Ishikawa (cell line): Measurements from ENCODE around the gene CTSK.

ENCODE experiments used
- CEBPB ChIP-seq: IDR thresholded peaks from 2 replicates; pipeline ENCODE4 v1.6.1; 2012
- CREB1 ChIP-seq: IDR thresholded peaks from 2 replicates; pipeline ENCODE4 v1.6.1; 2012; ENCODE audit warnings: low read depth
- EGR1 ChIP-seq: IDR thresholded peaks from 2 replicates; pipeline ENCODE4 v1.6.1; 2012
- EP300 ChIP-seq: IDR thresholded peaks from 2 replicates; pipeline ENCODE4 v1.6.1; 2012; ENCODE audit warnings: borderline replicate concordance
- FOXM1 ChIP-seq: IDR thresholded peaks from 2 replicates; pipeline ENCODE4 v1.6.1; 2012; ENCODE audit warnings: low read depth, borderline replicate concordance
- NFIC ChIP-seq: IDR thresholded peaks from 2 replicates; pipeline ENCODE4 v1.6.1; 2012
- RAD21 ChIP-seq: IDR thresholded peaks from 2 replicates; pipeline ENCODE4 v1.6.1; 2012; ENCODE audit warnings: low read depth
- TAF1 ChIP-seq: IDR thresholded peaks from 2 replicates; pipeline ENCODE4 v1.6.1; 2012; ENCODE audit warnings: low read depth, mild to moderate bottlenecking
- TCF12 ChIP-seq: IDR thresholded peaks from 2 replicates; pipeline ENCODE4 v1.6.1; 2012; ENCODE audit warnings: low read depth
- TEAD4 ChIP-seq: IDR thresholded peaks from 2 replicates; pipeline ENCODE4 v1.6.1; 2012
- YY1 ChIP-seq: IDR thresholded peaks from 2 replicates; pipeline ENCODE4 v1.6.1; 2012; ENCODE audit warnings: low read depth
- ZBTB7A ChIP-seq: IDR thresholded peaks from 2 replicates; pipeline ENCODE4 v1.6.1; 2012; ENCODE audit warnings: low read depth
- TF ChIP-seq, protein P1 (sequence below): IDR thresholded peaks from 2 replicates; pipeline ENCODE4 v1.6.1; 2012
- TF ChIP-seq, protein P2 (sequence below): IDR thresholded peaks from 2 replicates; pipeline ENCODE4 v1.6.1; 2012
- TF ChIP-seq, protein P3 (sequence below): IDR thresholded peaks from 2 replicates; pipeline ENCODE4 v1.6.1; 2012; ENCODE audit warnings: low read depth, mild to moderate bottlenecking

The CTSK gene

DNA sequence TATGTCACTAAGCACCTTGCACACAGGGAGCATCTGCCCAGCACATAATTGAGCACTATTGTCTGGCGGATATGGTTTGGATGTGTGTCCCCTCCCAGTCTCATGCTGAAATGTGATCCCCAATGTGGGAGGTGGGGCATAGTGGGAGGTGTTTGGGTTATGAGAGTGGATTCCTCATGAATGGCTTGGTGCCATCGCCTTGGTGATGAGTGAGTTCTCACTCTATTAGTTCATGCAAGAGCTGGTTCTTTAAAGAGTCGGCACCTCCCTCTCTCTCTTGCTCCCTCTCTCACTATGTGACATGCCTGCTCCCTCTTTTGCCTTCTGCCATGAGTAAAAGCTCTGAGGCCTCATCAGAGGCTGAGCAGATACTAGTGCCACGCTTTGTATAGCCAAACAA lies 9.5 kb downstream of the CTSK start:
- no peak for TF ChIP-seq EGR1
- TF ChIP-seq TAF1, result no peak
- TF ChIP-seq CREB1, result no peak
- TF ChIP-seq FOXM1, result no peak
- TF ChIP-seq, protein P1, sequence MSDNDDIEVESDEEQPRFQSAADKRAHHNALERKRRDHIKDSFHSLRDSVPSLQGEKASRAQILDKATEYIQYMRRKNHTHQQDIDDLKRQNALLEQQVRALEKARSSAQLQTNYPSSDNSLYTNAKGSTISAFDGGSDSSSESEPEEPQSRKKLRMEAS, result no peak
- TF ChIP-seq, protein P2, sequence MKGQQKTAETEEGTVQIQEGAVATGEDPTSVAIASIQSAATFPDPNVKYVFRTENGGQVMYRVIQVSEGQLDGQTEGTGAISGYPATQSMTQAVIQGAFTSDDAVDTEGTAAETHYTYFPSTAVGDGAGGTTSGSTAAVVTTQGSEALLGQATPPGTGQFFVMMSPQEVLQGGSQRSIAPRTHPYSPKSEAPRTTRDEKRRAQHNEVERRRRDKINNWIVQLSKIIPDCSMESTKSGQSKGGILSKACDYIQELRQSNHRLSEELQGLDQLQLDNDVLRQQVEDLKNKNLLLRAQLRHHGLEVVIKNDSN, result no peak
- TF ChIP-seq EP300, result no peak
- TF ChIP-seq TEAD4, result no peak
- TF ChIP-seq TCF12, result no peak
- no peak for TF ChIP-seq ZBTB7A
- no peak for TF ChIP-seq CEBPB
- no peak for TF ChIP-seq YY1
- no peak for TF ChIP-seq NFIC
- TF ChIP-seq, protein P3, sequence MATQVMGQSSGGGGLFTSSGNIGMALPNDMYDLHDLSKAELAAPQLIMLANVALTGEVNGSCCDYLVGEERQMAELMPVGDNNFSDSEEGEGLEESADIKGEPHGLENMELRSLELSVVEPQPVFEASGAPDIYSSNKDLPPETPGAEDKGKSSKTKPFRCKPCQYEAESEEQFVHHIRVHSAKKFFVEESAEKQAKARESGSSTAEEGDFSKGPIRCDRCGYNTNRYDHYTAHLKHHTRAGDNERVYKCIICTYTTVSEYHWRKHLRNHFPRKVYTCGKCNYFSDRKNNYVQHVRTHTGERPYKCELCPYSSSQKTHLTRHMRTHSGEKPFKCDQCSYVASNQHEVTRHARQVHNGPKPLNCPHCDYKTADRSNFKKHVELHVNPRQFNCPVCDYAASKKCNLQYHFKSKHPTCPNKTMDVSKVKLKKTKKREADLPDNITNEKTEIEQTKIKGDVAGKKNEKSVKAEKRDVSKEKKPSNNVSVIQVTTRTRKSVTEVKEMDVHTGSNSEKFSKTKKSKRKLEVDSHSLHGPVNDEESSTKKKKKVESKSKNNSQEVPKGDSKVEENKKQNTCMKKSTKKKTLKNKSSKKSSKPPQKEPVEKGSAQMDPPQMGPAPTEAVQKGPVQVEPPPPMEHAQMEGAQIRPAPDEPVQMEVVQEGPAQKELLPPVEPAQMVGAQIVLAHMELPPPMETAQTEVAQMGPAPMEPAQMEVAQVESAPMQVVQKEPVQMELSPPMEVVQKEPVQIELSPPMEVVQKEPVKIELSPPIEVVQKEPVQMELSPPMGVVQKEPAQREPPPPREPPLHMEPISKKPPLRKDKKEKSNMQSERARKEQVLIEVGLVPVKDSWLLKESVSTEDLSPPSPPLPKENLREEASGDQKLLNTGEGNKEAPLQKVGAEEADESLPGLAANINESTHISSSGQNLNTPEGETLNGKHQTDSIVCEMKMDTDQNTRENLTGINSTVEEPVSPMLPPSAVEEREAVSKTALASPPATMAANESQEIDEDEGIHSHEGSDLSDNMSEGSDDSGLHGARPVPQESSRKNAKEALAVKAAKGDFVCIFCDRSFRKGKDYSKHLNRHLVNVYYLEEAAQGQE, result no peak
- no peak for TF ChIP-seq RAD21

DNA sequence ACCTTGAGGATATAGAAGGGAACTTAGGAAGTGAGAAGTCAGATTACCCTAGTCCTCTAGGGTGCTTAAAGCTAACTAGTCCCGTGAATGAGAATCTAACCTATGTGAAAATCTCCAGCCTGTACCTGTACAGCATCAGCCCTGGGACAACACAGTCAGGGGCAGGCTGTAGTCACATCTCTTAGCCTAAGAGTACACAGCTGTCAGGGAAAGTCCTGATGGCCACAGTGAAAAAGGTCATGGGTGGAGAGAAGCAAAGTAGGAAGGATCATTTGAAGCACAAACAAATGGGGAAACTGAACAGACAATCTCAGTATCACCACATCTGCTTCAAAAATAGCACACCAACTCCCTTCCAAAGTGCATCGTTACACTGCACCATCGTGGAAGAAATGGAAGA lies 11.7 kb downstream of the CTSK start:
- no peak for TF ChIP-seq YY1
- no peak for TF ChIP-seq CEBPB
- no peak for TF ChIP-seq FOXM1
- TF ChIP-seq, protein P1, result no peak
- TF ChIP-seq TAF1, result no peak
- no peak for TF ChIP-seq CREB1
- TF ChIP-seq ZBTB7A, result no peak
- no peak for TF ChIP-seq TEAD4
- TF ChIP-seq EGR1, result no peak
- TF ChIP-seq EP300, result no peak
- no peak for TF ChIP-seq RAD21
- TF ChIP-seq, protein P3, result no peak
- TF ChIP-seq, protein P2, result no peak
- no peak for TF ChIP-seq TCF12
- no peak for TF ChIP-seq NFIC

DNA sequence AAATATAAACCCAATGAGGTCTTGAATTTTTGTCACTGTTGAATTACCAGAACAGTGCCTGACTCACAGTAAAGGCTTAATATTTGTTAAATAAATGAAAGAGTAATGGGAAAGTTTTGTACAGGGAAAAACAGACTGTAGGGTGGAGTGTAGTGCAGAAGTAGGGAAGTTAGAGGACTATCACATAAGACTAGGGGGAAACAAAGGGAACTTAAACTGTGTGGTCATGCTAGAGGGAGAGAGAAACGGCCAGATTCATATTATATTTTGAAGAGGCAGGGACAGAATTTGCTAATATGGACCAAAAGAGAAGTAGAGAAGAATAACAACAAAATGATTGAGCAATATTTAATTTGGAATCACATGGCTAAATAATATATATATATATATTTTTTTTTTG lies 14.8 kb downstream of the CTSK start:
- TF ChIP-seq YY1, result no peak
- no peak for TF ChIP-seq EGR1
- TF ChIP-seq TCF12, result no peak
- TF ChIP-seq, protein P3, result no peak
- TF ChIP-seq TEAD4, result no peak
- TF ChIP-seq CREB1, result no peak
- TF ChIP-seq NFIC, result no peak
- no peak for TF ChIP-seq ZBTB7A
- TF ChIP-seq, protein P2, result no peak
- TF ChIP-seq, protein P1, result no peak
- TF ChIP-seq EP300, result no peak
- TF ChIP-seq FOXM1, result no peak
- TF ChIP-seq TAF1, result no peak
- no peak for TF ChIP-seq CEBPB
- TF ChIP-seq RAD21, result no peak

DNA sequence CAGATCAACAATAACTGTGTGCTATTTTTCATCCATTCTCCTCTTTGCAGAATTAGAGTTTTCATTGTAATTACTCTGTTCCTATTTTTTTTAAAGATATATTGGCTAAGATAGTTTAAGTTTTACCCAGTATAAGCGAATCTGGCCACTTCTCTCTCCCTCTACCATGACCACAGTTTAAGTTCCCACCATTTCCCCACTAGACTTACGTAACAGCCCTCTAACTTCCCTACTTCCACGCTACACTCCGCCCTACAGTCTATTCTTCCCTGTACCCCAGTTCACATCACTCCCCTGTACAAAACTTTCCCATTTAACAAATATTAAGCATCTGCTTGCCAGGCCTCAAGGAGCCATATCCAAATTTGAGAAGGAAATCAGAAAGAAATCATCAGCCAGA lies 16.5 kb downstream of the CTSK start:
- TF ChIP-seq FOXM1 (no peak), RAD21 (no peak), TEAD4 (no peak), TCF12 (no peak), NFIC (no peak), EGR1 (no peak), EP300 (no peak), TAF1 (no peak), CEBPB (no peak), CREB1 (no peak), ZBTB7A (no peak), YY1 (no peak)
- TF ChIP-seq, protein P3, result no peak
- TF ChIP-seq, protein P2, result no peak
- TF ChIP-seq, protein P1, result no peak
